ENCODE data around the gene LDHB.

LDHB gene

DNA sequence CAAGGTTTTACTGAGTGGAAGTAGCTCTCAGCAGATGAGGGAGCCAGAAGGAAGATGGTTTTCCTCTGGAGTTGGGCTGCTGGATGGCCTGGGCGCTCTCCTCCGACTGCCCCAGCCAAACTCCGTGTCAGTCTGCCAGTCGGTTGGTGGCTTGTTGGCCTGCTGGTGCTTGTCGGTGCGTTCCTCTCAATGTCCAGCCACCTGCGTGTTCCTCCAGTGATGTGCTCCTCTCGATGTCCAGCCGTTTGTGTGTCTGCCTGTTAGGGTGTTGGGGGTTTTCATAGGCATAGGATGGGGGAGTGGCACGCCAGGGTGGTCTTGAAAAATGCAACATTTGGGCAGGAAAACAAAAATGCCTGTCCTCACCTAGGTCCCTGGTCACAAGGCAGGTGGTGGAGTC lies 37.0 kb upstream of the LDHB start:
- TF ChIP-seq, protein P1, sequence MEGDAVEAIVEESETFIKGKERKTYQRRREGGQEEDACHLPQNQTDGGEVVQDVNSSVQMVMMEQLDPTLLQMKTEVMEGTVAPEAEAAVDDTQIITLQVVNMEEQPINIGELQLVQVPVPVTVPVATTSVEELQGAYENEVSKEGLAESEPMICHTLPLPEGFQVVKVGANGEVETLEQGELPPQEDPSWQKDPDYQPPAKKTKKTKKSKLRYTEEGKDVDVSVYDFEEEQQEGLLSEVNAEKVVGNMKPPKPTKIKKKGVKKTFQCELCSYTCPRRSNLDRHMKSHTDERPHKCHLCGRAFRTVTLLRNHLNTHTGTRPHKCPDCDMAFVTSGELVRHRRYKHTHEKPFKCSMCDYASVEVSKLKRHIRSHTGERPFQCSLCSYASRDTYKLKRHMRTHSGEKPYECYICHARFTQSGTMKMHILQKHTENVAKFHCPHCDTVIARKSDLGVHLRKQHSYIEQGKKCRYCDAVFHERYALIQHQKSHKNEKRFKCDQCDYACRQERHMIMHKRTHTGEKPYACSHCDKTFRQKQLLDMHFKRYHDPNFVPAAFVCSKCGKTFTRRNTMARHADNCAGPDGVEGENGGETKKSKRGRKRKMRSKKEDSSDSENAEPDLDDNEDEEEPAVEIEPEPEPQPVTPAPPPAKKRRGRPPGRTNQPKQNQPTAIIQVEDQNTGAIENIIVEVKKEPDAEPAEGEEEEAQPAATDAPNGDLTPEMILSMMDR (IDR thresholded peaks at IDR 0.05; ENCODE audit: control extremely low read depth, extremely low read depth, low read depth, missing control alignments), result no peak
- no peak for DNase-seq (ENCODE audit: extremely low spot score)
- ChIA-PET CTCF (interaction anchor here (0.7 kb wide), 1 partner anchor 625 kb away, joined by 3 read pairs; no protein-coding TSS in a partner anchor), POLR2A (no interaction called here)

DNA sequence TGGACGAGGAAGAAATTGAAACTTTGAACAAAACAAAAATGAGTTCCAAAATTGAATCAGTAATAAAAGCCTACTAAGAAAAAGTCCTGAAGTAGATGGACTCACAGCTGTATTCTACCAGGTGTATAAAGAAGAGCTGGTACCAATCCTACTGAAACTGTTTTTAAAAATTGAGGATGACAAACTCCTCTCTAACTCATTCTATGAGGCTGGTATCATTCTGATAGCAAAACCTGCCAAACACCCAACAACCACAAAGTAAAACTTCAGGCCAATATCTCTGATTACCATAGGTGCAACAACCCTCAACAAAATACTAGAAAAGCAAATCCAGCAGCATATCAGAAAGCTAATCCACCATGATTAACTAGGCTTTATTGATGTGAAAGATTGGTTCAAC lies 33.9 kb upstream of the LDHB start:
- ChIA-PET POLR2A (no interaction called here), CTCF (interaction anchor here (1.3 to 2.6 kb wide), 2 partner anchors 9 to 11 kb away, joined by 3 to 11 read pairs; no protein-coding TSS in a partner anchor)
- no peak for DNase-seq (ENCODE audit: extremely low spot score)
- TF ChIP-seq, protein P1 (IDR thresholded peaks at IDR 0.05; ENCODE audit: control extremely low read depth, extremely low read depth, low read depth, missing control alignments), result no peak

DNA sequence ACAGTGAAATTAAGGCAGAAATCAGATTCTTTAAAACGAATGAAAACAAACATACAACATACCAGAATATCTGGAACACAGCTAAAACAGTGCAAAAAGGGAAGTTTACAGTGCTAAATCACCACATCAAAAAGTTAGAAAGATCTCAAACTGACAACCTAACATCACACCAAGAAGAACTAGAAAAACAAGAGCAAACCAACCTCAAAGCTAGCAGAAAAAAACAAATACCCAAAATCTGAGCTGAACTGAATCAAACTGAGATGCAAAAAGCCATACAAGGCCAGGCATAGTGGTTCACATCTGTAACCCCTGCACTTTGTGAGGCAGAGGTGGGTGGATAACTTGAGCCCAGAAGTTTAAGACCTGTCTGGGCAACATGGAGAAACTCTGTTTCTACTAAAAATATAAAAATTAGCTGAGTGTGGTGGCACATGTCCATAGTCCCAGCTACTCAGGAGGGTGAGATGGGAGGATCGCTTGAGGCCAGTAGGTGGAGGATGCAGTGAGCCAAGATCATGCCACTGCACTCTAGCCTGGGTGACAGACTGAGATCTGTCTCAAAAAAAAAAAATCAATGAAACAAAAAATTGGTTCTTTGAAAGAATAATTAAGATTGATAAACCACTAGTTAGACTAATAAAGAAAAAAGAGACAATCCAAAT lies 33.2 kb upstream of the LDHB start:
- no peak for DNase-seq (ENCODE audit: extremely low spot score)
- CTCF ChIA-PET, result interaction anchor here (0.8 to 2.6 kb wide), 4 partner anchors 8 to 11 kb away, joined by 3 to 11 read pairs (median 4); no protein-coding TSS in a partner anchor
- TF ChIP-seq, protein P1 (IDR thresholded peaks at IDR 0.05; ENCODE audit: control extremely low read depth, extremely low read depth, low read depth, missing control alignments), result no peak
- POLR2A ChIA-PET, result no interaction called here

DNA sequence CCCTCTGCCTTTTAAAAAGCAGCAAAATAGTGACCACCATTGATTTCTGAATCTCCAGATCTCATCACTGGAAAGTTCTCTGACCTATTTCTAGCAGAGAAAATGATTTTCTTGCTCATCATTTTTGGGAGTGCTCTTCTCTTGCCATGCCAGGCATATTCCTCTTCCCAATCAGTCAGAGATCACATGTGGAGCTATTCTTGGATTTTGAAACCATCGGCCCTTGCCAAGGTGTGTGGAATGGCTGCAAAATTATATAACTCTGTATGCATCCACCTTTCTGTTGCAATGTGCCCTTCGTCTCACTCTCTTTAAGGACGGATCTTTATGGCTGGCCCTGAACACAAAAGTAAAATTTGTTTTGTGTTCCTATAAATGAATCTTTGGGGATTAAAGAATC lies 25.5 kb upstream of the LDHB start:
- DNase-seq (ENCODE audit: extremely low spot score), result no peak
- TF ChIP-seq, protein P1 (IDR thresholded peaks at IDR 0.05; ENCODE audit: control extremely low read depth, extremely low read depth, low read depth, missing control alignments), result no peak
- ChIA-PET POLR2A (no interaction called here), CTCF (interaction anchor here (1.0 to 5.3 kb wide), 3 partner anchors 8 to 370 kb away, joined by 3 to 19 read pairs (median 7); no protein-coding TSS in a partner anchor)

DNA sequence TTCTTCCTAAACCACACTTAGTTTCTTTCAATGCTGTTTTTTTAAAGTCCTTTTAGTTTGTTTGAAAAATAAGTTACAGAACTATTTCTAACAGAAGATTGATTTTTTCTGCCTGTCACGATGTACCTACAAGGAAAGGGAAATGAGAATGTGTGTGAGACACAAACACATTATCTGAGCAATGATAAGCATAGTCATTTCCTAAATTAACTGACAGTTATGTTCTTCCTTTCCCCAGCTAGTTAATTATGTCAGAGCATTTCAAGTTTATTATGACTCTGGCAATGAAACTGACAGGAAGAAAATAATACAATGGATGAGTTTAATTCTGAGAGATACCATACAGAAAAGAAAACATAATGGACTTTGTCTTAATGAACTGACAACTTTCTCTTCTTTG lies 21.3 kb upstream of the LDHB start:
- TF ChIP-seq, protein P1 (IDR thresholded peaks at IDR 0.05; ENCODE audit: control extremely low read depth, extremely low read depth, low read depth, missing control alignments), result no peak
- DNase-seq (ENCODE audit: extremely low spot score), result no peak
- ChIA-PET POLR2A (no interaction called here), CTCF (interaction anchor here (0.8 to 1.7 kb wide), 2 partner anchors 168 to 430 kb away, joined by 3 to 4 read pairs; no protein-coding TSS in a partner anchor)

DNA sequence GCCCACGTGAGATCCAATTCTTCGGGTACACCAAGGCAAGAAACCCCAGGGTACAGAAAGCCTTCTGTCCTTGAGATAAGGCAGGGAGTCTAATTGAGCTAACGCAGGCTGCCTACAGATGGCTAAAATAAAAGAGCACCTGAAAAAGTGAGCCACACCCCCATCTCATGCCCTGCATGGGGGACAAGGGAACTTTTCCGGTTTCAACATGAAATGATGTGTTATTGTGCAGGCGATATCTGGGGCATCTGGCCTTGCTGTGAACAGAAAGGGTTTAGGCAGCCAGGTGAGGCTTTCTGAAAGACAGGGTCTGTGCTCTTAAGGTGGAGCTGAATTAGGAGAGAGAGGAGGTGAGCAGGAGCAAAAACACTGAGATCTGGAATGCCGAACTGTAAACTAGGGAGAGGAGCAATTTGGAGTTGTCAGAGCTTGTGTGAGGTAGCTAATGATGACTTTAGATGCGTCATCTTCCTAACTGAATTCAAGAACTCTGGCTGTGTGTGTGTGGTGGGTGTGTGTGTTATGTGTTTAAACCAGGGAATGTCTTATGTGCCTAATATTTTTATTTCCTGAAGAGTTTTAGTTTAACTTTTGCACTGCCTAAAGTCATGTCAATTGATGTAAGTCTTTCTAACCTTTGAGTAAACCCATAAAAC lies 20.1 kb upstream of the LDHB start:
- ChIA-PET POLR2A (no interaction called here), CTCF (interaction anchor here (1.6 kb wide), 1 partner anchor 72 kb away, joined by 3 read pairs; no protein-coding TSS in a partner anchor)
- DNase-seq (ENCODE audit: extremely low spot score), result no peak
- TF ChIP-seq, protein P1 (IDR thresholded peaks at IDR 0.05; ENCODE audit: control extremely low read depth, extremely low read depth, low read depth, missing control alignments), result no peak

Measured in GM10248 (cell line).